ENCODE measurements around the gene MBOAT2. TPM values are rescaled to one million over a fixed set of nuclear protein-coding genes. Genes with fewer than 3 reads are reported as not detected.

The MBOAT2 gene
- total RNA-seq, 3 donors from 2014 or later = 36.1 to 65.6 (median 50.6) TPM

GRCh38 chr2:9015998-9016397, 12.5 kb upstream of the MBOAT2 start:
- Histone ChIP-seq H3K4me1 (ENCODE audit: low read depth) (no peaks in the 10 kb centered on the region), H3K9me3 (no peaks in the 10 kb centered on the region), H3K4me3 (no peak overlapping the region), H3K36me3 (ENCODE audit: low read depth) (no peaks in the 10 kb centered on the region)
- DNase-seq = no peak
- intact Hi-C loops (cut with DNase I, micrococcal nuclease) = no loop called here
- TF ChIP-seq CTCF (IDR thresholded peaks at IDR 0.05) = no peak
- no peak for ATAC-seq

GRCh38 chr2:9013403-9013802, 9.9 kb upstream of the MBOAT2 start:
- ATAC-seq = no peak
- intact Hi-C loops (cut with DNase I, micrococcal nuclease) = no loop called here
- TF ChIP-seq CTCF (IDR thresholded peaks at IDR 0.05) = no peak
- Histone ChIP-seq H3K4me3 (no peak overlapping the region), H3K36me3 (ENCODE audit: low read depth) (no peaks in the 10 kb centered on the region), H3K4me1 (ENCODE audit: low read depth) (no peaks in the 10 kb centered on the region), H3K9me3 (no peaks in the 10 kb centered on the region)
- no peak for DNase-seq

DNA sequence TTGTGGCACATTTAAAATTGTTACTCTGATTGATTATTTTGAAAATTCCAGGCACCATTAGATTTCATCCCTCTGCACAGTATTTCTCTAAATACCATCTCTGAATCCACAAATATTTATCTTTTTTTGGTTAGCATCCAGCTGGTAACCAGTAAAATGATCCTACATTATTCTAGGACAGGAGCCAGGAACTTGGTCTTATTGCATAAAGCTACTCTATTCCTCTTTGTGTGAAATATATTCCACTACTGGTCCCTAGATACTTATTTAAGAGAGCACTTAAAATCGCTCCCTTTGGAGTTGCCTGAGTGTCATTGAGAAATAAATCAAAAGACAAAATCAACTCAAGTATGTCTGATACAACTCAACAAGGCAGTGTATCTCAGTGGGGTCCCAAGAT, 7.4 kb upstream of the MBOAT2 start:
- Histone ChIP-seq H3K9me3 (no peaks in the 10 kb centered on the region), H3K4me3 (no peak overlapping the region), H3K36me3 (ENCODE audit: low read depth) (no peaks in the 10 kb centered on the region), H3K4me1 (ENCODE audit: low read depth) (no peaks in the 10 kb centered on the region)
- ATAC-seq (no peak), DNase-seq (no peak)
- intact Hi-C loops (cut with DNase I, micrococcal nuclease) = no loop called here
- no peak for TF ChIP-seq CTCF (IDR thresholded peaks at IDR 0.05)

- DNase-seq (no peak), ATAC-seq (no peak)
- no peaks in the 10 kb centered on the region for H3K36me3 ChIP-seq (ENCODE audit: low read depth)
- intact Hi-C loops (cut with DNase I, micrococcal nuclease) = no loop called here
- no peak overlapping the region for H3K4me3 ChIP-seq
- no peaks in the 10 kb centered on the region for H3K4me1 ChIP-seq (ENCODE audit: low read depth)
- H3K9me3 ChIP-seq = no peaks in the 10 kb centered on the region
- no peak for TF ChIP-seq CTCF (IDR thresholded peaks at IDR 0.05)
Measured at GRCh38 chr2:9008951-9009664, 5.6 kb upstream of the MBOAT2 start.

DNA sequence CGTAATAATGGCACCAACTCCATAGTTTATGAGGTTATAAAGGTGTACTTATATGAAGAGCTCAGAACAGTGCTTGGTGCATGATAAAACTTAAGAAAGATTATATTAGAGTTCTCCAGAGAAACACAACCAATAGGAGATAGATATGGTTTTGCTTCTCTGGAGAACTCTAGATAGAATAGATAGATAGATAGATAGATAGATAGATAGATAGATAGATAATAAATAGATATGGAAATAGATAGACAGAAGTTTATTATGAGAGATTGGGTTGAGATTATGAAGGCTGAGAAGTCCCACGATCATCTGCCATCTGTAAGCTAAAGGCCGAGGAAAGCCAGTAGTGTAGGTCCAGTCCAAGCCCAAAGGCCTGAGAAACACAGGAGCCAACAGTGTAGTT, 2.9 kb upstream of the MBOAT2 start:
- no peak for TF ChIP-seq CTCF (IDR thresholded peaks at IDR 0.05)
- ATAC-seq = no peak
- H3K4me3 ChIP-seq = no peak overlapping the region
- no peaks in the 10 kb centered on the region for H3K36me3 ChIP-seq (ENCODE audit: low read depth)
- intact Hi-C loops (cut with DNase I, micrococcal nuclease) = no loop called here
- H3K4me1 ChIP-seq (ENCODE audit: low read depth) = no peaks in the 10 kb centered on the region
- no peaks in the 10 kb centered on the region for H3K9me3 ChIP-seq
- no peak for DNase-seq
